Mucosa of descending colon (tissue), 3 donors: Measurements from ENCODE around the gene PSMB2. TPM values are rescaled to one million over a fixed set of nuclear protein-coding genes. Genes with fewer than 3 reads are reported as not detected.
"Not testable (repeated sequence)": the region's sequence is repeated elsewhere in the genome, so short reads cannot be mapped to it uniquely, and the experiment has no call there.

Source experiments
- ATAC-seq: fragments of 200-7000 bp; cut with Tn5 transposase; one replicate; pipeline ENCODE4 v1.9.1; 2020; ENCODE audit warnings: mild to moderate bottlenecking, moderate library complexity
- DNase-seq, 3 donors: peaks; one replicate each; pipeline ENCODE4 v3.0.0-alpha.2; 2020
- H3K36me3 ChIP-seq: fragments of 200-600 bp; one replicate; pipeline ENCODE4 v1.8.0; 2021; ENCODE audit warnings: low read depth, mild to moderate bottlenecking
- H3K4me1 ChIP-seq: fragments of 200-600 bp; one replicate; pipeline ENCODE4 v1.8.0; 2021; ENCODE audit warnings: low read depth, mild to moderate bottlenecking
- H3K4me3 ChIP-seq: fragments of 200-600 bp; one replicate; pipeline ENCODE4 v1.8.0; 2021; ENCODE audit warnings: mild to moderate bottlenecking
- H3K9me3 ChIP-seq: fragments of 200-600 bp; one replicate; pipeline ENCODE4 v1.8.0; 2021; ENCODE audit warnings: mild to moderate bottlenecking
- intact Hi-C, 2 donors: fragments of 100-400 bp; cut with DNase I in 1 of 2; cut with micrococcal nuclease in 1 of 2; formaldehyde crosslinking; loops; one replicate each; pipeline versions ENCODE4 v1.11.0 to v1.11.1; 2022; cut with DNase I, micrococcal nuclease
- total RNA-seq, 3 donors: library from RNA; stranded (reverse); fragmentation: NEBNext Ultra II Directional in 2 of 3; extraction: Animal tissue kit (Norgen Biotek cat#: 25700) in 2 of 3; gene quantifications; one replicate each; pipeline versions ENCODE4 v1.2.1 to v1.2.4, GENCODE V29; 2021 to 2023
- TF ChIP-seq, protein P1 (sequence below): fragments of 200-600 bp; IDR thresholded peaks from one replicate; pipeline ENCODE4 v1.8.0; 2022; ENCODE audit warnings: antibody characterized with exemption, mild to moderate bottlenecking
- donor health status: DM: no; HTN: no; CAD: no; lungs with moderate emphysema.
- donor health status: DM: no; HTN: no; CAD: no.
- donor health status: DM: no; HTN: yes; CAD: no.

PSMB2 gene
- total RNA-seq, 3 donors from 2014 or later = 34.8 to 62.9 (median 39.7) TPM

DNA sequence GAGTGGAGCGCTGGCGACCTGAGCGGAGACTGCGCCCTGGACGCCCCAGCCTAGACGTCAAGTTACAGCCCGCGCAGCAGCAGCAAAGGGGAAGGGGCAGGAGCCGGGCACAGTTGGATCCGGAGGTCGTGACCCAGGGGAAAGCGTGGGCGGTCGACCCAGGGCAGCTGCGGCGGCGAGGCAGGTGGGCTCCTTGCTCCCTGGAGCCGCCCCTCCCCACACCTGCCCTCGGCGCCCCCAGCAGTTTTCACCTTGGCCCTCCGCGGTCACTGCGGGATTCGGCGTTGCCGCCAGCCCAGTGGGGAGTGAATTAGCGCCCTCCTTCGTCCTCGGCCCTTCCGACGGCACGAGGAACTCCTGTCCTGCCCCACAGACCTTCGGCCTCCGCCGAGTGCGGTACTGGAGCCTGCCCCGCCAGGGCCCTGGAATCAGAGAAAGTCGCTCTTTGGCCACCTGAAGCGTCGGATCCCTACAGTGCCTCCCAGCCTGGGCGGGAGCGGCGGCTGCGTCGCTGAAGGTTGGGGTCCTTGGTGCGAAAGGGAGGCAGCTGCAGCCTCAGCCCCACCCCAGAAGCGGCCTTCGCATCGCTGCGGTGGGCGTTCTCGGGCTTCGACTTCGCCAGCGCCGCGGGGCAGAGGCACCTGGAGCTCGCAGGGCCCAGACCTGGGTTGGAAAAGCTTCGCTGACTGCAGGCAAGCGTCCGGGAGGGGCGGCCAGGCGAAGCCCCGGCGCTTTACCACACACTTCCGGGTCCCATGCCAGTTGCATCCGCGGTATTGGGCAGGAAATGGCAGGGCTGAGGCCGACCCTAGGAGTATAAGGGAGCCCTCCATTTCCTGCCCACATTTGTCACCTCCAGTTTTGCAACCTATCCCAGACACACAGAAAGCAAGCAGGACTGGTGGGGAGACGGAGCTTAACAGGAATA lies 64.0 kb downstream of the PSMB2 start:
- Histone ChIP-seq H3K36me3 (no peaks in the 10 kb centered on the region), H3K9me3 (no peaks in the 10 kb centered on the region), H3K4me3 (peak overlapping the region; percentile 17), H3K4me1 (peaks cover 19% of the 10 kb centered on the region)
- TF ChIP-seq, protein P1, sequence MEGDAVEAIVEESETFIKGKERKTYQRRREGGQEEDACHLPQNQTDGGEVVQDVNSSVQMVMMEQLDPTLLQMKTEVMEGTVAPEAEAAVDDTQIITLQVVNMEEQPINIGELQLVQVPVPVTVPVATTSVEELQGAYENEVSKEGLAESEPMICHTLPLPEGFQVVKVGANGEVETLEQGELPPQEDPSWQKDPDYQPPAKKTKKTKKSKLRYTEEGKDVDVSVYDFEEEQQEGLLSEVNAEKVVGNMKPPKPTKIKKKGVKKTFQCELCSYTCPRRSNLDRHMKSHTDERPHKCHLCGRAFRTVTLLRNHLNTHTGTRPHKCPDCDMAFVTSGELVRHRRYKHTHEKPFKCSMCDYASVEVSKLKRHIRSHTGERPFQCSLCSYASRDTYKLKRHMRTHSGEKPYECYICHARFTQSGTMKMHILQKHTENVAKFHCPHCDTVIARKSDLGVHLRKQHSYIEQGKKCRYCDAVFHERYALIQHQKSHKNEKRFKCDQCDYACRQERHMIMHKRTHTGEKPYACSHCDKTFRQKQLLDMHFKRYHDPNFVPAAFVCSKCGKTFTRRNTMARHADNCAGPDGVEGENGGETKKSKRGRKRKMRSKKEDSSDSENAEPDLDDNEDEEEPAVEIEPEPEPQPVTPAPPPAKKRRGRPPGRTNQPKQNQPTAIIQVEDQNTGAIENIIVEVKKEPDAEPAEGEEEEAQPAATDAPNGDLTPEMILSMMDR = no peak
- intact Hi-C loops = loop anchor here in 1 of 2 donors (5.0 kb wide), 1 partner anchor 140 kb away; the partner anchor contains the start of gene C1orf216
- DNase-seq (peak; percentile 51 to 85 (median 74)), ATAC-seq (peak; percentile 76)

DNA sequence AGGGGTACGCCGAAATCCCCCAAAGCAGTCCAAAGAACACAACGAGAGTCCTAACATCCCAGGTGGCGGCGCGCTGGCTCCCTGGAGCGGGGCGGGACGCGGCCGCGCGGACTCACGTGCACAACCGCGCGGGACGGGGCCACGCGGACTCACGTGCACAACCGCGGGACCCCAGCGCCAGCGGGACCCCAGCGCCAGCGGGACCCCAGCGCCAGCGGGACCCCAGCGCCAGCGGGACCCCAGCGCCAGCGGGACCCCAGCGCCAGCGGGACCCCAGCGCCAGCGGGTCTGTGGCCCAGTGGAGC lies 64.6 kb downstream of the PSMB2 start:
- ATAC-seq, DNase-seq, H3K36me3 ChIP-seq, H3K9me3 ChIP-seq, H3K4me3 ChIP-seq: not testable (repeated sequence)
- intact Hi-C loops = loop anchor here in 1 of 2 donors (5.0 kb wide), 1 partner anchor 141 kb away; the partner anchor contains the start of gene C1orf216
- H3K4me1 ChIP-seq = peaks cover 19% of the 10 kb centered on the region

DNA sequence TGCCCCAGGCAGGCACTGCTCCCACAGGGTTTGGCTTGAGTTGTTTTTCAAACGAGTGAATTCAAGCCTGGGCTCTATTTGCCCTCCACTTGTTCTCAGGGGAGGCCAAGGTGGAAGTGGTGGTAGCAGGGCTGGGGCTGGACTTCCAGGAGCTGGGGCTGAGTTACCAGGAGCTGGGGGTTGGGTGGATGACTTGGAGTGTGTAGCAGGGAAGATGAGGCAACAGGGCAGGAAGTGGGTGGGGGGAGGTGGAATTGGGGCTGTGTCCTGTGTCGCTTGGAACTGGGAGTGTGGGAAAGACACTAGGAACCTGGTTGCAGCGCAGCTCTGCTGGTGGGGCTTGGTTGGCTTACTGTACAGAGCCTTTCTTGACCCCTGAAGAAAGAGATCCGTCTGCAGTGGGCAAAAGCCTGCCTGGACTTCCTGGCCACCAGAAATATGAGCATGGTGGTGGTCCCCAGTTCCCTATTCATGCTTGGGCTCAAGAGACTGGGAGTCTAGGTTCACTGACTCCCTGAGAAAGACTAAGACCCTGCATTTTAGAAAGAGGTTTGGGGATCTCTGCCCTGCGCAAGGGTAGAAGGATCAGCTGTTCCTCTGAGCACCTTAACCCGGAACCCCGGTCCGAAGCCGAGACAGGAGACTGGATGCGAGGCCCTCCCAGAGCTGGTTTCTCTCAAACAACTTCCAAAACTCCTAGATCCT lies 65.1 kb downstream of the PSMB2 start:
- peaks cover 19% of the 10 kb centered on the region for H3K4me1 ChIP-seq
- TF ChIP-seq, protein P1 = no peak
- DNase-seq (no peak), ATAC-seq (no peak)
- no peak overlapping the region for H3K4me3 ChIP-seq
- H3K36me3 ChIP-seq = no peaks in the 10 kb centered on the region
- intact Hi-C loops = loop anchor here in 1 of 2 donors (5.0 kb wide), 1 partner anchor 141 kb away; the partner anchor contains the start of gene C1orf216
- H3K9me3 ChIP-seq = no peaks in the 10 kb centered on the region

DNA sequence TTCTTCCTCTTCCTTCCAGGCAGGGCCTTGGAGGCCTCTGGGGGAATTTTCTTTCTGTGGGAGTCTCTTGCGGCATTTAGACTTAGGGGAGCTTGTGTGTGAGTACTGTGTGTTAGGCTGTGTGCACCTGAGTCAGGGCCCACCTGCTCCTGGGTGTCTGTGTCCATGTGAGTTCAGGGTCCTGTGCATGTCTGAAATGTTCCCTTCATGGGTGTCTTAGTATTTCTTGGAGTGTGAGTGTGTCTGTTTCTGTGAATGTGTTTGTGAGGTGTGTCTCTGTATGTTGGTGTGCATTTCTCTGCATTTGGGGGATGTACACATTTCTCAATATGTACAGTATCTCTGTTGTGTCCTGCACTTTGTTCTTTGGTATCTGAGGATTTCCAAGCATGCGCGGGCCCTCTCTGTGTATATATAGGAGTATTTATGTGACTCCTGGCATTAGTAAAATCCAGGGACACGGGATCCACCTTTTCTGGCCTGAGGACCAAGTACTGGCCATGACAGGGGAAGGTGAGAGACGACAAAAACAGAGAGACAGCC lies 65.8 kb downstream of the PSMB2 start:
- Histone ChIP-seq H3K36me3 (no peaks in the 10 kb centered on the region), H3K4me3 (no peak overlapping the region), H3K4me1 (peaks cover 19% of the 10 kb centered on the region), H3K9me3 (no peaks in the 10 kb centered on the region)
- intact Hi-C loops = loop anchor here in 1 of 2 donors (5.0 kb wide), 1 partner anchor 142 kb away; the partner anchor contains the start of gene C1orf216
- no peak for ATAC-seq
- DNase-seq = no peak
- TF ChIP-seq, protein P1 = no peak

DNA sequence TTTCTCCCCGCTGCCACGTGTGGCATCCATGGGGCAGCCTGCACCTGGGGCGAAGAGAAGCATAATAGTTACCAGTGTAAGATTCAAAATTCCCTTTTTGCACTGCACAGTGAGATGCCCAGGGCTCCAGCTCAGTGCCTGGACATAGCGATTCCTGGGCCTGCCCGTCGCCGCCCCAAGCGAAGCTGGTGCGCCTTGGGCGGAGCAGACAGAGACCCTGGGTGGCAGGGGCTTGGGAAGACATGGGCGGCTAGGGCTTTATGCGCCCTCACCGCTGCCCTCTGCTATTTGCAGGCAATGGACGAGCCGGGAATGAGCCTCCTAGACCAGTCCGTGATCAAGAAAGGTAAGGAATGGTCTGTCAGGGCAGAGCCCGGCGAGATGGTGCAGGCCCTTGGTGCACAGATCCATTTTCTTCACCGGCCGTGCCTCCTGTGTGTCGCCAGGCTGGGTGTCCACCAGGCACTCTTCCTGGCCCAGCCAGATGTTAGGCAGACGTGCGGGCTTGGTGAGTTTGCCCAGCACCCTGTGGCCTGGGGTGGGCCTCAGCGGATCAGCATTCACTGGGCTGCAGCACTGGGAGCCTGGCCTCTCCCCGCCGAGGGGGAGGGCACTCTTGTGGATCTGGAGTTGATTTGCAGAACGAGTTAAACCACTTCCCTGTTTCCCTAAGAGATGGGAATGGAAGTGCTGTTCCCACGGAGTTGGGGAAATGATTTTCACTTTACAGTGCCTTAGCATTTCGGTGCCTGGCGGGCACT lies 66.5 kb downstream of the PSMB2 start:
- ATAC-seq = peak; percentile 22
- TF ChIP-seq, protein P1 = no peak
- Histone ChIP-seq H3K36me3 (no peaks in the 10 kb centered on the region), H3K4me3 (no peak overlapping the region), H3K4me1 (peaks cover 19% of the 10 kb centered on the region), H3K9me3 (no peaks in the 10 kb centered on the region)
- intact Hi-C loops = loop anchor here in 1 of 2 donors (5.0 kb wide), 1 partner anchor 142 kb away; the partner anchor contains the start of gene C1orf216
- DNase-seq = no peak
